GM12864 (cell line): Measurements from ENCODE around the gene FRMD4B.
"Not testable (repeated sequence)": the region's sequence is repeated elsewhere in the genome, so short reads cannot be mapped to it uniquely, and the experiment has no call there.

ENCODE experiments used
- DNase-seq: peaks from one replicate; pipeline ENCODE4 v3.0.0-alpha.2; 2011; ENCODE audit warnings: low read depth
- H3K4me3 ChIP-seq: 2 replicates; pipeline ENCODE4 v1.5.1; 2011; ENCODE audit warnings: mild to moderate bottlenecking, low read depth, low read length, control low read depth
- TF ChIP-seq, protein P1 (sequence below): IDR thresholded peaks from 2 replicates; pipeline ENCODE4 v1.5.1; 2011; ENCODE audit warnings: low read depth, mild to moderate bottlenecking, moderate library complexity, low read length, control low read depth, inconsistent platforms; ENCODE audit errors: missing control alignments

Gene FRMD4B

GRCh38 chr3:69239063-69239462, 146.8 kb downstream of the FRMD4B start:
- no peak overlapping the region for H3K4me3 ChIP-seq
- TF ChIP-seq, protein P1, sequence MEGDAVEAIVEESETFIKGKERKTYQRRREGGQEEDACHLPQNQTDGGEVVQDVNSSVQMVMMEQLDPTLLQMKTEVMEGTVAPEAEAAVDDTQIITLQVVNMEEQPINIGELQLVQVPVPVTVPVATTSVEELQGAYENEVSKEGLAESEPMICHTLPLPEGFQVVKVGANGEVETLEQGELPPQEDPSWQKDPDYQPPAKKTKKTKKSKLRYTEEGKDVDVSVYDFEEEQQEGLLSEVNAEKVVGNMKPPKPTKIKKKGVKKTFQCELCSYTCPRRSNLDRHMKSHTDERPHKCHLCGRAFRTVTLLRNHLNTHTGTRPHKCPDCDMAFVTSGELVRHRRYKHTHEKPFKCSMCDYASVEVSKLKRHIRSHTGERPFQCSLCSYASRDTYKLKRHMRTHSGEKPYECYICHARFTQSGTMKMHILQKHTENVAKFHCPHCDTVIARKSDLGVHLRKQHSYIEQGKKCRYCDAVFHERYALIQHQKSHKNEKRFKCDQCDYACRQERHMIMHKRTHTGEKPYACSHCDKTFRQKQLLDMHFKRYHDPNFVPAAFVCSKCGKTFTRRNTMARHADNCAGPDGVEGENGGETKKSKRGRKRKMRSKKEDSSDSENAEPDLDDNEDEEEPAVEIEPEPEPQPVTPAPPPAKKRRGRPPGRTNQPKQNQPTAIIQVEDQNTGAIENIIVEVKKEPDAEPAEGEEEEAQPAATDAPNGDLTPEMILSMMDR = no peak
- DNase-seq = no peak

GRCh38 chr3:69236812-69237707, 148.8 kb downstream of the FRMD4B start:
- no peak for DNase-seq
- TF ChIP-seq, protein P1 = no peak
- H3K4me3 ChIP-seq = no peak overlapping the region

- H3K4me3 ChIP-seq = no peak overlapping the region
- TF ChIP-seq, protein P1 = no peak
- no peak for DNase-seq
Observed at GRCh38 chr3:69235882-69236281, 150.0 kb downstream of the FRMD4B start.

GRCh38 chr3:69235227-69235626, 150.7 kb downstream of the FRMD4B start:
- not testable (repeated sequence) for H3K4me3 ChIP-seq, DNase-seq

- no peak overlapping the region for H3K4me3 ChIP-seq
- TF ChIP-seq, protein P1 = no peak
- no peak for DNase-seq
Observed at GRCh38 chr3:69232482-69232881, 153.4 kb downstream of the FRMD4B start.

DNA sequence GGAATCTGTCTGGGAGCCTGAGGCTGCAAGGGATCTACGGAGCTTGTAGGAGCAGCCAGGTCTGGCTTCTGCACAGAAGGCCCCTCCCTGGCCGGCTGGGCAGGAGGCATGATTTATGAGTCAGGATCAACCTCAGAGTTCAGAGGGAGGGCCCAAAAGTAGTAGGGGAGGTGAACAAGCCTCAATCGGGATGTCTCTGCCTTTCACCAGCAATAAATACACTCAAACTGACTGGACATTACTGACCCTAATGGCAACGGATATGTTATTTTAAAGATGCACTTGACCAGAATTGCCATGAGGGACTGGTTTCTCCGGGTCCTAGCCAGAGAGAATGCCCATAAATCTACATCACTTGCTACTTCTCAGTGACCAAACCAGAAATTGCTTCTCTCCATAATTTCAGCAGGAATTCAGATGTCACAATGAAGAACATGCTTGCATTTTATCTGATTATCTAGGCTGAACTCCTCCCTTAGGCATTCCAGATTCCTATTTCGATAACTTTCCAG, 153.9 kb downstream of the FRMD4B start:
- TF ChIP-seq, protein P1 = no peak
- no peak for DNase-seq
- H3K4me3 ChIP-seq = no peak overlapping the region

DNA sequence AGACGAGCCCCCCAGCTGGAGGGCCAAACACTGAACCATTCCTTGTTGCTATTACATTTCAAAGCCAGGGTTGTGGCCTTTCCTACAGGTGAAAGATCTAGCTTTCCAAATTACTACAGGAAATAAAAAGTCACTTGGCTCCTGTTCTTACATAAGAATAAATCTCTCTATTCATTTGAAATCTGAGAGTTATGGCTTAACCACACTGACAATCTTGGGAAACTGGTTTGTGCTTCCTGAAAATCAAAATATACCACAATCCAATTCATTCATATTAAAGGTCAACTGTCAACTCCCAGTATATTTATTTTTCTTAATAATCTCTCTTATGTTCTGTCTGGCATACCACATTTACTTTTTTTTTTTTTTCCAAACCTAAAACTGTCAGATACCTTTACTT, 159.8 kb downstream of the FRMD4B start:
- DNase-seq = no peak
- no peak overlapping the region for H3K4me3 ChIP-seq
- TF ChIP-seq, protein P1 = no peak
